ENCODE results near the gene HCRTR1.

GRCh38 chr1:31648190-31648589 lies 30.7 kb downstream of the HCRTR1 start:
- TF ChIP-seq CTCF (IDR thresholded peaks at IDR 0.05) (no peak), EP300 (IDR thresholded peaks at IDR 0.05) (no peak), POLR2A (IDR thresholded peaks at IDR 0.05) (no peak), POLR2AphosphoS5 (IDR thresholded peaks at IDR 0.05) (no peak)
